ENCODE data around the gene A2ML1.
A peak's percentile ranks its signal among the peaks of the same experiment; 100 is the strongest.
"Not testable (repeated sequence)": the region's sequence is repeated elsewhere in the genome, so short reads cannot be mapped to it uniquely, and the experiment has no call there.

A2ML1 gene
- total RNA-seq = 0 to 5.0 (median 0) reads per million in 17 experiments

DNA sequence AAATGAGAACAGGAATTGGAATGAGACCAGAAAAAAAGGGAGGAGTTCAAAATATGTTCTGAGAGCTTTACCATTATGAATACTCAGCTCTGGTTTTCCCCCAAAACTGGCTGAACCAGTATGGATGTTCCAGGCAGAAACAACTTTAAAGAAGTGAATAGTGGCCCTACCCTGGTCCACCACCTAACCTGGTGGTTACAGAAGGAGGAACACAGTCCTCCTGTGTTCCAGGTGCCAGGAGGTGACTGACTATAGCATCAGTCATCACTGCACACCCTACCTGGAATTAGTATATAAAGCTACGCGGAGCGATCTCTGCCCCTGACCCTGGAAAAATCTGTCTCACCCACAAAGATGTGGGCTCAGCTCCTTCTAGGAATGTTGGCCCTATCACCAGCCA lies at the start of gene A2ML1:
A2ML1 (plus strand) TSS at position 324 of the 400 bp plus-strand sequence; CDS start at position 355, 31 bp downstream.
- no peak for DNase-seq

DNA sequence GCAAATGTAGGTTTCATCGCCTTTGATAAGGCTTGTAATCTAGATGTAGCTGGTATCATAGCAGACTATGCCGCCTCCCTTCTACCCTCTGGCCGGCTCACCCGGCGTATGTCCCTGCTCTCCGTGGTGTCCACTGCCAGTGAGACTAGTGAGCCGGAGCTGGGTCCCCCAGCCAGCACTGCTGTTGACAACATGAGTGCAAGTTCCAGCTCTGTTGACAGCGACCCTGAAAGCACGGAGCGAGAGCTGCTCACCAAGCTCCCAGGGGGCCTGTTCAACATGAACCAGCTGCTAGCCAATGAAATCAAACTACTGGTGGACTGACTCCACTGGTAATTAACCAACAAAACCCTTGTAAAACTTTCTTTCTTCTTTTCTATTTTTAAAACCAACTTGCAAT lies 49.0 kb upstream of the A2ML1 start:
- no peak for DNase-seq

DNA sequence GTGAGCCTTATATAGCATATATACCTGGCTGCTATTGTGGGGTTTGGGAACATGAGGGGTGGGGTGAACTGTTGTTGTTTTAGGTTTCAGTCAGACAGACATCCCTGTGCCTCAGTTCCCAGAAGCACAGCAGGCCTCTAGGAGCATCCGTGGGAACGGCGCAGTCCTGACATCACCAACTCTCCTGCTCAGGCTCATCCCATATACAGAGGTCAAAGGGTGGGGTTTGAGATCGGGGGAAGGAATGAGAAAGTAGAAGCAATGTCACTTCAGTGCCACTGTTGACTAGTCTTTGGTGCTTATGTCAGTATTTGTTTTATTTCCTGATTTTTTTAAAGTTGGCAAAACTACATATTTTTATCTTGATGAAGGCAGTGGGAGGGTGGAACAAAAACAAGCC lies 43.1 kb upstream of the A2ML1 start:
- no peak for DNase-seq

DNA sequence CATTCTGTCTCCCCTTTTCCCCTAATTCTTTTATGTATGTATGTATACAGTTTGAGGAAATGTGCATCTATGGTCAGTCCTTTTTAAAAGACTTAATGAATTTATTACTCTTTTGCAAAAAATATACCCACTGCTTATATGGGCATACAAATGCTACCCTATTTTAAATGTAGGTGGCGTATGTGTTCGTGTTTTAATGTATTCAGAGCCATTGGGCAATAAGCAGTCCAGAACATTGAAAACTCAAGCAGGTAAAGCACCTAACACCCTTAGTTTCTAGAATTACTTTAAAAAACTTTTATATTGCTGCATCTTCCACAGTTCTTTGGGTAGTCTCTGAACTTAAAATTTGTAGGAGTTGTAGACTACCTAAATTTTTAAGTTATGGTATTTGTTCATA lies 42.6 kb upstream of the A2ML1 start:
- DNase-seq = peak in 2 of 4 experiments; percentile 2 to 5

DNA sequence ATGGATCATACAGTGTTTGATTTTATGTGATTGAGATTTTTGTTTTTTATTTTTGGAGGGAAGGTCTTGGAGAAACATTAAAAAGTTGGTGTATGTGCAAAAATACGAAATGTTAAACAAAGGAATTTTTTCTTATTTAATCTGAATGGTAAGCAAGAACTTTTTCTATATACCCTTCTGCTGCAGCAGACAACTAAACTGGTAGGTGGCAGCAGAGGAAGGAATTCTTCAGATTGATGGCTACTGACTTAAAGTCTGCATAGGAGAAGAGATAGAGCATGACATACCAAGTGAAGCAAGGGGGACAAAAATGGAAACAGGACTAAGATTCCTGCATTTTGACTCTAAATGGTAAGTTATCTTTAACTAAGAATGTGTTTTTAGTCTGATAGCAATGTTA lies 42.0 kb upstream of the A2ML1 start:
- peak; percentile 45 to 59 (median 48) for DNase-seq

DNA sequence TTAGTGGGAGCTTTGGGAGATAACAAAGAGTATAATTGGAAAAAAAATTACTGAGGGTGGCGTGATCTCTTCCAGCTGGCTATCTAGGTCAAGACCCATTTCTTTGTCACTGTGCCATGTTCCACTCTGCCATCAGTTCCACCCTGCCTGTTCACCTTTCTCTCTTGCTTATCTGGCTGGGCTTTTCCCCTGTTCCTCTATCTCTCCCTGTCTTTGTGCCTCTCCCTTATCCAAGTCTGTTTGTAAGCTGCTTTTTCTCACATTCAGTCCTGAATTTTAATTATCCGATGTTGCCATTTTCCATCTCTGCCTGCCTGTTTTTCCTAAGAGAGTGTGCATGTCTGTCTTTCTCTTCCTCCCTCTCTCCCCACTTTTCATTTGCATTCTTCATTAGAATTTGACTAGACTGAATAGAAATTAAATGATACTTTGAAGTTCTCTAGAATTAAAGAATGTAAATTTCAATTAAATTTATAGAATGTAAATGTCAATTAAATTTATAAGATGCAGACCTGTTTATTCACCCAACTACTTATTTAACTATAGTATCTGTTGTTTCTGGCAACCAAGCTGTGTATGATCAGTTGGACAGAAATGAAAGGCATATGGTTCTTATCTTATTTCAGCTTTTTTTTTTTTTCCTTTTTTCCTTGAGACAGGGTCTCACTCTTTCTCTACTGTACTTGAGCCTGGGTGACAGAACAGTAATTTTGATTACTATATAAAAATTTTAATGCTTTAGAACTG lies 40.9 kb upstream of the A2ML1 start:
- DNase-seq = no peak

DNA sequence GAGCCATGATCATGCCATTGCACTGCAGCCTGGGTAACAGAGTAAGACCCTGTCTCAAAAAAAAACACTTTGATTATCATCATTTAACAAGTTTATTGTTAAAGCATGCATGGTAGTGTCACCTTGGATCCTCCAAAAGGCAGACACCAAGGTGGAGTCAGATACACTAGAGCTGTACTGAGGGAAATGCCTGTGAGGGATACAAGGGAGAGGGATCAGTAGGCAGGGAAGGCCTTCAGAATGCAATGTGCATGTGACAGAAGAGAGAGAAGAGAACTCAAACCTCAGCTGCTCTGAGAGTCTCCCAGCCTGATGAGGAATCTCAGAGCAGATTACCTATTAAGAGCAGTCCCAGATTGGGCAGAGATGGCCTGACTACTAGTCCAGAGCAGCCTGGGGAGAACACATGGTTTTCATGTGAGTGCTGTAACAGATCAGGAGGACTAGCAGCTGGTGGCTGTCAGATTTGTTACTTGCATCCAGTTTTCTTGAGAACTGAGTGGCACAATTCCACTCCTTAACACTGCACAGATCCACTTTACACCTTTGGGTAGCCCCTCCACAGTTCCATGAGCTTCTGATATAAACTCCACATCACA lies 38.0 kb upstream of the A2ML1 start:
- no peak for DNase-seq

DNA sequence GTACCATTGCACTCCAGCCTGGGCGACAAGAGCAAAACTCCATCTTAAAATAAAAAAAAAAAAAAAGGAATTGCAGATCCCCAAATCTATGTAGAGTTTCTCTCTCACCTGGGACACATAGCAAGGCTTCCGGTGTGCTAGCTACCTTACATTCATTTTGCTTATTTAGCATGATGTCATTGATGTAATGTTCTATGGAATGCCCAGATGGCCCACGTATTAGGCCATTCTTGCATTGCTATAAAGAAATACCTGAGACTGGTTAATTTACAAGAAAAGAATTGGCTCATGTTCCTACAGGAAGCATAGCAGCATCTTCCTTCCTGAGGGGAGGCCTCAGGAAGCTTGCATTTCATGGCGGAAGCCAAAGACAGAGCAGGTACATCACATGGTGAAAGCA lies 36.9 kb upstream of the A2ML1 start:
- no peak for DNase-seq

DNA sequence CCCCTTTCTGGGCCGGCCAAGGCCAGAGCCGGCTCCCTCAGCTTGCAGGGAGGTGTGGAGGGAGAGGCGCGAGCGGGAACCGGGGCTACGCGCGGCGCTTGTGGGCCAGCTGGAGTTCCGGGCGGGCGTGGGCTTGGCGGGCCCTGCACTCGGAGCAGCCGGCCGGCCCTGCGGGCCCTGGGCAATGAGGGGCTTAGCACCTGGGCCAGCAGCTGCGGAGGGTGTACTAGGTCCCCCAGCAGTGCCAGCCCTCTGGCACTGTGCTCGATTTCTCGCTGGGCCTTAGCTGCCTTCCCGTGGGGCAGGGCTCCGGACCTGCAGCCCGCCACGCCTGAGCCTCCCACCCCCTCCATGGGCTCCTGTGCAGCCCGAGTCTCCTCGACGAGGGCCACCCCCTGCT lies 35.2 kb upstream of the A2ML1 start:
- not testable (repeated sequence) for DNase-seq

DNA sequence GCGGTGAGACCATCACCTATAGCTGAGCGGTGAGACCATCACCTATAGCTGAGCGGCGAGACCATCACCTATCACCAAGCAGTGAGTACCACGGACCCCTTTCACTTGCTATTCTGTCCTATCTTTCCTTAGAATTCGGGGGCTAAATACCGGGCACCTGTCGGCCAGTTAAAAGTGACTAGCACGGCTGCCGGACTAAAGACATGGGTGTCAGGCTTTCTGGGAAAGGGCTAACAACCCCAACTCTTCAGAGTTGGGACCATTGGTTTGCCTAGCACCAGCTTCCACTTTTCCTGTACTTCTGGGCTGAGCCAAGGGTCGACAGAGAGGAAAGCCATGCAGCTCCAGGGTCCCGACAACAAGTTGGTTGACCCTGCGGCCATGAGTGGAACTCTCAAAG lies 33.7 kb upstream of the A2ML1 start:
- not testable (repeated sequence) for DNase-seq

DNA sequence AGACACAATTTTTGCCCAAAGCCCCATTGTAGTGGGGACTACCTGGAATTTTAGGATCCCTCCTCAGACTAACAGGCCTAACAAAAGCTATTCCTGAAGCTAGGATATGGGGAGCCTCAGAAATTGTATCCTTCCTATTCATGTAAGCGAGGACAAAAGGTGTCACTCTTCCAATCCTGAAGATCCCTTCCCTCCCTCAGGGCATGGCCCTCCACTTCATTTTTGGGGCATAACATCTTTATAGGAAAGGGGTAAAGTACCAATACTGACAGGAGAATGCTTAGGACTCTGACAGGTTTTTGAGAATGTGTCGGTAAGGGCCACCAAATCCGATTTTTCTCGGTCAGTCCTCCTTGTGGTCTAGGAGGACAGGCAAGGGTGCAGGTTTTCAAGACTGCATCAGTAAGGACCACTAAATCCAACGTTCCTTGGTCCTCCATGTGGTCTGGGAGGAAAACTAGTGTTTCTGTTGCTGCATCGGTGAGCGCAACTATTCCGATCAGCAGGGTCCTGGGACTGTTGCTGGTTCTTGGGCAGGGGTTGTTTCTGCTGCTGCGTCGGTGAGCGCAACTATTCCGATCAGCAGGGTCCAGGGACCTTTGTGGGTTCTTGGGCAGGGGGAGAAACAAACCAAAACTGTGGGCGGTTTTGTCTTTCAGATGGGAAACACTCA lies 32.9 kb upstream of the A2ML1 start:
- DNase-seq = not testable (repeated sequence)

DNA sequence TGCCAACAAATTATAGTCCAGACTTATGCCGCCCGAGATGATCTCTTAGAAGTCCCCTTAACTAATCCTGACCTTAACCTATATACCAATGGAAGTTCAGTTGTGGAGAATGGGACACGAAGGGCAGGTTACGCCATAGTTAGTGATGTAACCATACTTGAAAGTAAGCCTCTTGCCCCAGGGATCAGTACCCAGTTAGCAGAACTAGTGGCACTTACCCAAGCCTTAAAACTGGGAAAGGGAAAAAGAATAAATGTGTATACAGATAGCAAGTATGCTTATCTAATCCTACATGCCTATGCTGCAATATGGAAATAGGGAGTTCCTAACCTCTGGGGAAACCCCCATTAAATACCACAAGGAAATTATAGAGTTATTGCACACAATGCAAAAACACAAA lies 29.2 kb upstream of the A2ML1 start:
- DNase-seq = peak in 2 of 4 experiments; percentile 11 to 13

DNA sequence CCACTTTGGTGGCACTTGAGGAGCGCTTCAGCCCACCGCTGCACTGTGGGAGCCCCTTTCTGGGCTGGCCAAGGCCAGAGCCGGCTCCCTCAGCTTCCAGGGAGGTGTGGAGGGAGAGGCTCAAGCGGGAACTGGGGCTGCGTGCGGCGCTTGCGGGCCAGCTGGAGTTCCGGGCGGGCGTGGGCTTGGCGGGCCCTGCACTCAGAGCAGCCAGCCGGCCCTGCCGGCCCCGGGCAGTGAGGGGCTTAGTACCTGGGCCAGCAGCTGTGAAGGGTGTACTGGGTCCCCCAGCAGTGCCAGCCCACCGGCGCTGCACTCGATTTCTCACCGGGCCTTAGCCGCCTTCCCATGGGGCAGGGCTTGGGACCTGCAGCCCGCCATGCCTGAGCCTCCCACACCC lies 27.8 kb upstream of the A2ML1 start:
- not testable (repeated sequence) for DNase-seq

DNA sequence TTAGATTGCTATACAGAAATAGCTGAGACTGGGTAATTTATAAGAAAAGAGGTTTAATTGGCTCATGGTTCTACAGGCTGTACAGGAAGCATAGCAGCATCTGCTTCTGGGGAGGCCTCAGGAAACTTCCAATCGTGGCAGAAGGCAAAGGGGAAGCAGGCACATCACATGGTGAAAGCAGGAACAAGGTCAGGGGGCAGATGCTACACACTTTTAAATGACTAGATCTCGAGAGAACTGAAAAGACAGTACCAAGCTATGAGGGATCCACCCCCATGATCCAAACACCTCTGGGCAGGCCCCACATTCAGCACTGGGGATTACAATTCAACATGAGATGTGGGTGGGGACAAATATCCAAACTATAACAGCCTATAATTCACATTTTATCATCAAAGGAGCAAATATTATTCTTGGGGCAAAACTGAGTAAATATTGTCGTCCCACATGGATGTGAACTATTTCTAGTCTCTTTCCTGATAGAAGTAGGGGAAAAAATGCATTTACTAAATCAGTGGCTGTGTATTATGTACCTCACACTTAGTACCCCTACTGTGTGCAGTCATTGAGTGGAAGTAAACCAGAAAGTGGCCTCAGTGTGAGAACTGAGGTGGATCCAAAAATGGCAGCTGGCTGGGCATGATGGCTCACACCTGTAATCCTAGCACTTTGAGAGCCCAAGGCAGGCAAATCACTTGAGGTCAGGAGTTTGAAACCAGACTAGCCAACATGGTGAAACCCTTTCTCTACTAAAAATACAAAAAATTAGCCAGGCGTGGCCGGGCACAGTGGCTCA lies 25.4 kb upstream of the A2ML1 start:
- DNase-seq = peak in 1 of 4 experiments; percentile 9

DNA sequence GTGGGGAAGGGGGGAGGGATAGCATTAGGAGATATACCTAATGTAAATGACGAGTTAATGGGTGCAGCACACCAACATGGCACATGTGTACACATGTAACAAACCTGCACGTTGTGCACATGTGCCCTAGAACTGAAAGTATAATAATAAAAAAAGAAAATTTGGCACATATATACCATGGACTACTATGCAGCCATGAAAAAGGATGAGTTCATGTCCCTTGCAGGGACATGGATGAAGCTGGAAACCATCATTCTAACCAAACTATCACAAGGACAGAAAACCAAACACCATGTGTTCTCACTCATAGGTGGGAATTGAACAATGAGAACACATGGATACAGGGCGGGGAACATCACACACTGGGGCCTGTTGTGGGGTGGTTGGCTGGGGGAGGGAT lies 21.2 kb upstream of the A2ML1 start:
- DNase-seq = not testable (repeated sequence)

DNA sequence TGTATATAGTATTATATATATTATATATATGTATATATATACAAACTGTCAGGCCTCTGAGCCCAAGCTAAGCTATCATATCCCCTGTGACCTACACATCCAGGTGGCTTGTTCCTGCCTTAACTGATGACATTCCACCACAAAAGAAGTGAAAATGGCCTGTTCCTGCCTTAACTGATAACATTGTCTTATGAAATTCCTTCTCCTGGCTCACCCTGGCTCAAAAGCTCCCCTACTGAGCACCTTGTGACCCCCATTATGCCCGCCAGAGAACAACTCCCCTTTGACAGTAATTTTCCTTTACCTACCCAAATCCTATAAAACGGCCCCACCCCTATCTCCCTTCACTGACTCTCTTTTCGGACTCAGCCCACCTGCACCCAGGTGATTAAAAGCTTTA lies 17.6 kb upstream of the A2ML1 start:
- DNase-seq = not testable (repeated sequence)

DNA sequence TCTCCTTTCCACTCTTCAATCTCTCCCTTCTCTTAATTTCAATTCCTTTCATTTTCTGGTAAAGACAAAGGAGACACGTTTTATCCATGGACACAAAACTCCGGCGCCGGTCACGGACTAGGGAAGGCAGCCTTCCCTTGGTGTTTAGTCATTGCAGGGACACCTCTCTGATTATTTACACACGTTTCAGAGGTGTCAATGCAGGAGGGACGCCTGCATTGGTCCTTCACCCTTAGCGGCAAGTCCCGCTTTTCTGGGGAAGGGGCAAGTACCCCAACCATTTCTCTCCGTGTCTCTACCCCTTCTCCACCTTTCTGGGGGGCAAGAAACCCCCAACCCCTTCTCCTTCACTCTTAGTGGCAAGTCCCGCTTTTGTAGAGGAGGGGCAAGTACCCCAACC lies 16.9 kb upstream of the A2ML1 start:
- DNase-seq = not testable (repeated sequence)

DNA sequence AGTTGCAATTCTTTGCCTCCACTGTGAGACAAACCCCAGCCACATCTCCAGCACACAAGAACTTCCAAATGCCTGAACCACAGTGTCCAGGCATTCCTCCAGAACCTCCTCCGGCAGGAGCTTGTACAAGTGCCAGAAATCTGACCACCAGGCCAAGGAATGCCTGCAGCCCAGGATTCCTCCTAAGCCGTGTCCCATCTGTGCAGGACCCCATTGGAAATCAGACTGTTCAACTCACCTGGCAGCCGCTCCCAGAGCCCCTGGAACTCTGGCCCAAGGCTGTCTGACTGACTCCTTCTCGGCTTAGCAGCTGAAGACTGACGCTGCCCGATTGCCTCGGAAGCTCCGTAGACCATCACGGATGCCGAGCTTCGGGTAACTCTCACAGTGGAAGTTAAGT lies 15.3 kb upstream of the A2ML1 start:
- DNase-seq = not testable (repeated sequence)

DNA sequence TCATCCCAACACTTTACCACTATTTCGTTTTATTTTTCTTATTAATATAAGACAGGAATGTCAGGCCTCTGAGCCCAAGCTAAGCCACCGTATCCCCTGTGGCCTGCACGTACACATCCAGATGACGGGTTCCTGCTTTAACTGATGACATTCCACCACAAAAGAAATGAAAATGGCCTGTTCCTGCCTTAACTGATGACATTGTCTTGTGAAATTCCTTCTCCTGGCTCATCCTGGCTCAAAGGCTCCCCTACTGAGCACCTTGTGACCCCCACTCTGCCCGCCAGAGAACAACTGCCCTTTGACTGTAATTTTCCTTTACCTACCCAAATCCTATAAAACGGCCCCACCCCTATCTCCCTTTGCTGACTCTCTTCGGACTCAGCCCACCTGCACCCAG lies 12.3 kb upstream of the A2ML1 start:
- not testable (repeated sequence) for DNase-seq

DNA sequence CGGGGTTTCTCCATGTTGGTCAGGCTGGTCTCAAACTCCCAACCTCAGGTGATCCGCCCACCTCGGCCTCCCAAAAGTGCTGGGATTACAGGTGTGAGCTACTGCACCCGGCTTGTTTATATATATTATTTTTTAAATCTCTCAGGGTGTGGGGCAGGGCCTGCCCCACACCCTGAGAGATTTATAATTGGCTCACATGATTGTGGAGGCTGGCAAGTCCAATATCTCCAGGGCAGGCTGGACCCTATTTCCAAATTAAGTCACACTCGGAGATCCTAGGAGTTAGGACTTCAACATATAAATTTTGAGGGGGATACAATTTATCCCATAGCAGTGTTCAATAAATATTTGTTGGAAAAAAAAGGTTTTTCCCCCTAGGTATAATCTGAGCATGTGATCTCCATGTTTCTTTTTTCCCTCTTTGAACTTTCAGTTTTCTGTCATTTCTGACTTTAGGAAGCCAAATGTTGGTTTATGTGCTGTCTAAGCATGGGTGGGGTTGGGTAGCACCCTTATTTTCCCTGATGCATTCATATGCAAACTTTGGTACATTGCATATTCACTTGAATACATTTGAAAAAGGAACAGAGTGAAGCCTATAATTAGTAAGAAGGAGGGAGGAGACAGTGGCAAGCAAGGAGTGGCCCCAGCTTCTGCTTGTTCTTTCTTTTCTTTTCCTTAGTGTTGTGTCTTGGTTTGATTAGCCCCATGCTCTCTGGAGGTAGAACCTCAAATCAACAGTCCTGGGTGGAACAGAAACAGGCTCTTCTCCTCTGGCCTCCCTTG lies 8.7 kb upstream of the A2ML1 start:
- no peak for DNase-seq

DNA sequence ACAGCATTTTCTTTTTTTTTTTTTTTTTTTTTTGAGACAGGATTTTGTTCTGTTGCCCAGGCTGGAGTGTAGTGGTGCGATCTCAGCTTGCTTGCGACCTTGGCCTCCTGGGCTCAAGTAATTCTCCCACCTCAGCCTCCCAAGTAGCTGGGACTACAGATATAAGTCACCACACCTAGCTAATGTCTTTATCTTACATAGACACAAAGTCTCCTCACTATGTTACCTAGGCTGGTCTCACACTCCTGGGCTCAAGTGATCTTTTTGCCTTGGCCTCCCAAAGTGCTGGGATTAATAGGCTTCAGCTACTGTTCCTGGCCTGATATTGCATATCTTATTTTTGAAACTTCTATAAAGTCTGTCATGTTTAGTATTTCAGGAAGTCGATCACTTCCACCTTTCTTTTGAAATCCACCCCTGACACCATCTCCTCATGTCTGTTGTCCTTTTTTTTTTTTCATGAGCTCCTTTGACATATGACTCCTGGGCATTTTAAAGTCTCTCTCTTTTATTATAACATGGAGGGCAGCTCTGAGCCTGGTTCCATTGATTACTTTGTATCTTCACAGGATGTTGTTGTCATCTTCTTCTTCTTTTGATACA lies 5.9 kb upstream of the A2ML1 start:
- peak; percentile 16 to 62 (median 43) for DNase-seq

DNA sequence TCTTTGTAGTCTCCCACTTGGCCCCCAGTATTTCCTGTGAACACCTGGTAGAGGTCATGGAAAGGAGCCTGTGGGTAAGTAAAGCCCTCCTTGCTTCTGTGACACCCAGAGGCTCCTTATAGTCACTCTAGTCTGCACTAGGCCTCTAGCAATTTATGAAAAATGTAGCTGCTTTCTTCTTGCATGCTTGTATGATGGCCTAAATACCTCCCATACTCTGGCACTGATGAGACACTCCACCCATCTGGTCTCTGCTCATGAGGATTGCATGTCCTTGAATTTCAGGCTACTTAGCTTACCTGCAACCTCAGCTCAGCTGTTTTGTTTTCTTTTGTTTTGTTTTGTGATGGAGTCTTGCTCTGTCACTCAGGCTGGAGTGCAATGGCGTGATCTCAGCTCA lies 4.6 kb upstream of the A2ML1 start:
- DNase-seq = no peak

All from suppressor macrophage (primary cell).